DMS53 treated with DMSO at 0.1 percent for 48 hours (cell line): ENCODE data around the gene KLHL29.

Experiments used
- DNase-seq: peaks from one replicate; lab custom pipeline; 2025; ENCODE audit not compliant: unreplicated experiment; lab: John Stamatoyannopoulos, UW

Gene KLHL29

GRCh38 chr2:23468474-23469141, 83.6 kb downstream of the KLHL29 start:
- DNase-seq: no peak

DNA sequence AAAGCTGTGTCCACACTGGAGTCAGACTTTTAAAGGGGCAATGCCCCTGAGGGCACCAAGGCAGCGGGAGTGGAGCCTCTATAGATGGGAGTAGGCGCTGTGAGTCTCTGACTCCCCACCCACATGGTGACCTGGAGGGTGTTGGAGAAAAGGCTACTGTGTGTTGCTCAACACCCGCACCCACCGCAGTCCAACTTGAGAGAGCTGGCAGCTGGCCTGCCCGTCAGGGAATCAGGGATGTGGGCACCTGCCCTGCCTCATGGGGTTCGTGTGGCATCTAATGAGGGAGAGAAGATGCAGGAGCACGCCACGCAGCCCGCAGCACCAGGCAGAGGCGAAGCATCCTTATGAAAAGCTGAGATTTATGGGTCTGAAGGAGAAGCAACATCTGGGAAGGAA, 84.2 kb downstream of the KLHL29 start:
- no peak for DNase-seq

- no peak for DNase-seq
Measured at GRCh38 chr2:23475036-23475435, 90.1 kb downstream of the KLHL29 start.

- DNase-seq: no peak
Measured at GRCh38 chr2:23475473-23475872, 90.5 kb downstream of the KLHL29 start.

- no peak for DNase-seq
Measured at GRCh38 chr2:23476786-23477185, 91.8 kb downstream of the KLHL29 start.

DNA sequence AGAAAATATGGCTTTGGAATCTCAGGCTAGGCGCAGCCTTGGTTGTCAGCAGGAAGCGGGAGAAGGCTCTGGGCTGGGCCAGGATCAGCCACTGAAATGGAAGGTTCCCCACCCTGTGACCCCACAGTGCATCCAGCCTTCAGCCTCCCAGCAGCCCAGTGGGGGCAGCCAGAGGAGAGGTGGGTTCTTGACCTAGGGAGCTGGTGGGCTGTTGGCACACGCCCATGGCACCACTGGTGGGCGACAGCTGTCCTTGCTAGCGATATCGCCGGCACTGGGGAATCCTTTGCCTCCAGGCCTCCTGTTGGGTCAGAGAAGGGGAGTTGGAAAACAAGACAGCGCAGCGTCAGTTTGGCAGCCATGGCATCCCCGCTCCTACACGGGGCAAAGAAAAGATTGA, 92.4 kb downstream of the KLHL29 start:
- DNase-seq: no peak

DNA sequence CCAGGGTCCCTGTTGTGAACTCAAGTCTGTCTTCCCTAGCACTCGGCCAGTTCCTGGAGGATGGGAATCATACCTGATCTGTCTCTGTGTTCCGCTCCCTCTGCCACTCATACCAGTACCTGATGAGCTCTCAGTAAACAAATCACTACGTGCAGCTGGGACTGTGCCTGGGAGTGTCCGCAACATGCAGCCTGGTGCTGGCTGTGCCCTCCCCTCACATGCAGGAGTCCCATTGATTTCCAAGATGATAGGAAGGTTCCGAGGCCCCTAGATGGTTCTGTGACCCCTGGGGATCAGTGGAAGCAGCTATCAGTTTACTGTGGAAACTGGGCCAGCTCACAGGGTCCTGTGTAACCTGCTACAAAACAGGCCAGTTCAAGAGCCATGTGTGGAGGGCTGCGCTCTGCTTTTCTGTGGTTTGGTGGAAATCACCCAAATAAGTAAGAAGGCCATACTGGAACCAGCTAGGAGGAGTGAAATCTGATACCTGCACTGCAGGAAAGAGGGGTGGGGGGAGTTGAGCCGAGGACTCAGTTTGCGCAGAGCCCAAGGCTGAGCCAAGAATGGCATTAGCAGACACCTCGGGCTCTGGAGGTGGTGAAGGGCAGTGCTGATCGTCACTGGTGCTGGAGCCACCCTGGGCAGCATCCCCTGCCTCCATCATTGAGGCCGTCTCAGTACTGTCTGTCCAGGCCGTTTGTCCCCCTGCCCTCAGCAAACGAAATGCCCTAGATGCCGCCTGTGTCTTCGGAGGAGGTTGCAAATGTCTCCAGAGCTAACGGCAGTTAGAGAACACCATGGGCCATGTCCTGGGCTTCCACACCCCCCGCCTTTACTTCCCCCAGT, 93.3 kb downstream of the KLHL29 start:
- DNase-seq: no peak

DNA sequence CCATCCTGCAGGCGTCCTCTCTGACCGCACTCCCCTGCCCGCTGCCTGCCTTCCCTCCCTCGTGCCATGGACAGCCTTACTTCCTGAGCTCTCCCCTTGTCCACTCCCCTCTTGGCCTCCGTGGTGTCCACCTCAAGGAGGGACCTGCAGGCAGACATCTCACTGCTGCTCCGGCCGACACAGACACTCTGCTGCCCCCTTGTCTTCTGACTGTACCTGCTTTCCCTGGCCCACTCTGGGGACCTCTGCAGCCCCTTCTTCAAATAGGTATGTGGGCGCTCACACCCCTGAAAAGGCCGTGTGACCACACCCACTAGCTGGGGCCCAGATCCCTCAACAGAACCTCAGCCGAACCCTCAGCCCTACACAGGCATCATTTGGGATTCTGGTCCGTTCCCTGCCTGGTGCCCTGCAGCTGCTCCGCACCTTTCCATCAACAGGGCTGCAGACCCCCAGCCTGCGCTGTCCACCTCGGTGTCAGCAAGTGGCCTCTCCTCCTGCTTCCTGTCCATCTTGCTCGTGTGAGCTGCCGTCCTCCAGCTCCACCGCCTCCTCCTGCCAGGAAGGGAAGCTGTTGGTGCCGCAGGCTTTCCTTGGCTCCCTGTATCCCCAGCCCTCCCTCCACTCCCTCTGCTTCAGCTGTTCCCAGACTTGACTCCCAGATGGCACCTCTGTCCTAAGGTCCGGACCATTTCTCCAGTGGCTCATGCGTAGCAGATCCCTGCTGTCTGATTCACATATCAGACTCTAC, 94.1 kb downstream of the KLHL29 start:
- no peak for DNase-seq

DNA sequence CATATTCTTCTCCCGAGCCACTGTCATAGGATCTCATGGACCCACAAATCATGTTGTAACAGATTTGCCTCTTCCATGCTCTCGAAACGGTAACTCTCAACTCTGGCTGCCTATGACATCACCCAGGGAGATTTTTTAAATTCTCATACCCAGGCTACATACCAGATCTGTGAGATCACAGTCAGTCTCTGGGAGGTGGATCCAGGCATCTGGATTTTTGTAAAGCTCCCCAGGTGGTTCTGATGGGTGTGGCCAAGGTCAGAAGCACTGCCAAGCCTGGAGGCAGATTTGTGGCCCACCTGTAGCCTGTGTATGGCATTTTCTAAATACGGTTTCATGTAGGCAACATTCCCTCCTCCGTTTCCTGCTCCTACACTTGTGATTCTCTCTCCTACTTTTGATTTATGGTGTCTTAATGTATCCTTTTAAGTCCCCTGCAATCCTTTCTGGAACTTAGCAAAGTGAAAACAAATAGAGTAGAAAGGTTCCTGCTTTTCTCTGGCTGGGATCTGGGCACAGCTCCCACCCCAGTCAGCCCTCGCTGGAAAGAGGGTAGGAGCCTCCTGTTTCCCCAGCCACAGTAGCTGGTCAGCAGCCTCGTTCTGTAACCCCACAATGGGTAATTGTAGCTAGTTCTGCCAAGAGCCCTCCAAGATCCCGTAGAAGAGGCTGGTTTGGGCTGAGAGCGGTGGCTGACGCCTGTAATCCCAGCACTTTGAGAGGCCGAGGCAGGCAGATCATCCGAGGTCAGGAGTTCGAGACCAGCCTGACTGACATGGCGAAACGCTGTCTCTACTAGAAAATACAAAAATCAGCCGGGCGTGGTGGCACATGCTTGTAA, 96.2 kb downstream of the KLHL29 start:
- no peak for DNase-seq

GRCh38 chr2:23482188-23482587, 97.2 kb downstream of the KLHL29 start:
- DNase-seq: no peak

- DNase-seq: no peak
Measured at GRCh38 chr2:23482607-23483006, 97.6 kb downstream of the KLHL29 start.

- DNase-seq: no peak
Measured at GRCh38 chr2:23483791-23484190, 98.8 kb downstream of the KLHL29 start.

GRCh38 chr2:23484275-23484674, 99.3 kb downstream of the KLHL29 start:
- no peak for DNase-seq

GRCh38 chr2:23484767-23485166, 99.8 kb downstream of the KLHL29 start:
- DNase-seq: no peak

GRCh38 chr2:23485261-23485660, 100.3 kb downstream of the KLHL29 start:
- no peak for DNase-seq

DNA sequence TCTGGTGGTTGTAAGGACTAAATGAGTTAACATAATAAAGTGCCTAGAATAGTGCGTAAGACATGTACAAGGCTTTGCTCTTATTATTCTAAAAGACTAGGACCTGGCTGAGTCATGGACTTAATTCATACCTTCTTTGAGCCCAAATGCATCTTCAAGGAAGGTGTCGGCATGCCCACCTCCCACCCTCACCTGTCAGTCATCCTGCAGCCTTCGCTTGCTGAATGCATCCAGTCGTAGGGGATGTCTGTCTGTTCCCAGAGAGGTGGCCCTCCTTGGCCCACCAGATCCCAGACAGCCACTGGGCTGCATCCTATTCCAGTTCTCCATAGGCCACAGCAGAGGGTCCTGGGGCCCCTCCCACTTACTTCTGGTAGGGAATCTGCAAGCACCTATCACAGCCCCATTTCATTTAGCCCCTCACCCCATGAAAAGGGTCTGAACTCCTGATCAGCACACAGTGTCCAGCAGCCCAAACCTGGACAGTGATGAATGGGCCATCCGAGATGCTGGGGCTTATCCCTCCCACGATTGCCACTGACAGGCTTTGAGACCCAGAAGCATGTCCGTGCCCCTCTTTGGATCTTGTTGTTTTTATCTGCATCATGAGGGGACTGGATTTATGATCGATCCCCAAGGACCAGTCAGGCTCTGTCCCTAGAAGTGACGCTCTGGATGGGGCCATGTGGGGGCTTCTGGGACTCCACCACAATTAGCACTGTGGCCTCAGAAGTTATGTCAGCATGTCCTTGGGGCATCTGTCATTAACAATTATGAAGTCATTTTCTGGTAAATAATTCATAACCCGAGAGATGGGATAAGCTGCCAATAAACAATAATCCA, 101.1 kb downstream of the KLHL29 start:
- no peak for DNase-seq

DNA sequence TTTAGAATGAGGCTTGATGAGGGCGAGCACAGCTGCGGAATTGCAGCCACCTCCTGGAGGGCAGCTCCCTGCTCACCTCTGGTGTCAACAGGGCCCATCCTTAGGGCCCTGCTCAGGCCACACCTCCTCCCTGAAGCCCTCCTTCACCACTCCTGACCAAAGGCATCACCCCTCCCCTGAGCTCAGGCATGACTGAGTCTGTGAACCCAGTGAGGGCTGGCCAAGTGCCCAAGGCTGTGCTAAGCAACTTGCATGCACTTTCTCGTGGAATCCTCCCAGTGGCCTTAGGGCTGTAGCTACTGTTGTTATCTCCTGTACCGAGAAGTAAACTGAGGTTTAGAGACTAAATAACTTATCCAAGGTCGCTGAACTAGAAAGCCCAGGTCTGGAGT, 101.7 kb downstream of the KLHL29 start:
- DNase-seq: no peak

DNA sequence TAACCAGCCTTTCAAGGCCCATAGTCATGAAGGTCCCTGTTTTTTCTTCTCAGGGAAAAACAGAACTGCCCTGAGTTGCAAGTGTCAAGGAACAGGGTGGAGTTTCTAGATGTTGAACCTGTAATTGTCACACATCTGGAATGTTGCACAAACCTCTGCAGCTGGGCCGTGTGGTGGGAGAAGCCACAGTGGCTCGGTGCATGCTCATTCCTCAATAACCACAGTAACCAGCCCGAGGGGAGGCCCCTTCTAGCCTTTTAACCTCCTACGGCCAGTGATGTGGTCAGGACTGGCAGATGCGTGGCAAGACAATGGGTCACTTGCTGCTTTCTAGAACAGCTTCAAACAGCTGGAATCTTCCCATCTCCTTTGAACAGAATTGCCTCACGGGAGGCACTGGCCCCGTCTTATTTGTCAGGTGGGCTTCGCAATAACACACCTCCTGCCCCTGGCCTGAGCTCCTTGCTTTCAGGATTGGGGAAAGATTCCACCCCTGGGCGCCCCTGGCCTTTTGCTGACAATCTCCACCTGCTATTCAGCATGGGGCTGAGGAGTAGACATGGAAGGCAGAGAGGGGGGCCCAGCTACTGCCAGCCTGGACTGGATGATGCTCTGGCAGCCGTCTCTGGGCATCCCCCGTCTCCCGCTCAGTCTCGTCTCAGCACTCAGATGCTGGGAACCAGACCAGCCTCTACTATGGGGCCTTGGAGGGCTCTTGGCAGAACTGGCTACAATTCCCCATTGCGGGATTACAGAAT, 102.9 kb downstream of the KLHL29 start:
- no peak for DNase-seq

- DNase-seq: no peak
Measured at GRCh38 chr2:23488584-23488983, 103.6 kb downstream of the KLHL29 start.
